Left ventricle myocardium superior (tissue), 1 donor: ENCODE data around the gene CHID1. TPM values are rescaled to one million over a fixed set of nuclear protein-coding genes. Genes with fewer than 3 reads are reported as not detected.

Experiments used
- ATAC-seq: fragments of 200-7000 bp; cut with Tn5 transposase; one replicate; pipeline ENCODE4 v1.9.1; 2020; ENCODE audit warnings: mild to moderate bottlenecking, moderate library complexity
- DNase-seq: peaks from one replicate; pipeline ENCODE4 v3.0.0-alpha.2; 2020
- intact Hi-C: fragments of 100-400 bp; cut with micrococcal nuclease; formaldehyde crosslinking; loops from one replicate; pipeline ENCODE4 v1.11.0; 2022
- long read RNA-seq: library from polyadenylated mRNA; unstranded; transcript quantifications from one replicate; pipeline ENCODE4 v2.0.0, GENCODE V29; 2021
- total RNA-seq: library from RNA; stranded (reverse); fragmentation: NEBNext Ultra II Directional; extraction: Animal tissue kit (Norgen Biotek cat#: 25700); gene quantifications from one replicate; pipeline ENCODE4 v1.2.1, GENCODE V29; 2021
- donor health status: DM: no; HTN: yes; CAD: no; lungs with severe emphysema.

Gene CHID1
- total RNA-seq: 53.0 TPM
- long read RNA-seq, transcript CHID1-201 (13 exons, 3,374 nt): major isoform, 43 of 94 reads
- long read RNA-seq, transcript CHID1-203 (14 exons, 1,477 nt): minor isoform, 19 of 94 reads
- long read RNA-seq, partial matches to known transcripts: 12 of 94 reads
- long read RNA-seq, other reads (novel, unspliced or antisense): 17 of 94 reads

DNA sequence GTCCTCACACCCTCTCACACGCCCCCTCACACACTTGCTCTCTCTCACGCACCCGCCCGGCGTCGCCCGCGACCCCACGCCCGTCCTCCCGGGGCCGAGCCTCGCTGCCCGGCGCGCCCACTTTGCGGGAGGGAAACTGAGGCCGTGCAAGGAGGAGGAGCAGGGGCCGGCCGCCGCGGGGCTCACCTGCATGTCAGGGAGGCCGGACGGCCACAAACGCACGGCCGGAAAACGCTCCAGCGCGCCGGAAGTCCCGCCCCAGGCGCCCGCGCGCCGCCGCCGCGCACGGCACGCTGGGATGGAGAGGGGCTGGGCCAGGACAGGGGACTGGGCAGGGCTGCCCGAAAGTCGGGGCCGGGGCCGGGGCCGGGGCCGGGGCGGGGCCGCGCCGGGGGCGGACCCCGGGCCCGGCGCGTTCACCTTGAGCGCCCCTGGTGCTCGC lies at the start of gene CHID1:
Gene CHID1 (minus strand): TSS at position 222 of the 442 bp plus-strand sequence. CDS start 5,994 bp downstream, outside the sequence.
- intact Hi-C loops: no loop called here

GRCh38 chr11:959608-960007 lies 49.0 kb upstream of the CHID1 start:
- ATAC-seq (no peak), DNase-seq (no peak)
- intact Hi-C loops: no loop called here

More for the DNA sequence above, at the start of gene CHID1:
- peak; percentile 93 for DNase-seq
- peak; percentile 96 for ATAC-seq

- no peak for ATAC-seq
- intact Hi-C loops: no loop called here
- DNase-seq: no peak
Observed at GRCh38 chr11:959027-959426, 48.4 kb upstream of the CHID1 start.

GRCh38 chr11:958101-958500 lies 47.5 kb upstream of the CHID1 start:
- DNase-seq (no peak), ATAC-seq (no peak)

DNA sequence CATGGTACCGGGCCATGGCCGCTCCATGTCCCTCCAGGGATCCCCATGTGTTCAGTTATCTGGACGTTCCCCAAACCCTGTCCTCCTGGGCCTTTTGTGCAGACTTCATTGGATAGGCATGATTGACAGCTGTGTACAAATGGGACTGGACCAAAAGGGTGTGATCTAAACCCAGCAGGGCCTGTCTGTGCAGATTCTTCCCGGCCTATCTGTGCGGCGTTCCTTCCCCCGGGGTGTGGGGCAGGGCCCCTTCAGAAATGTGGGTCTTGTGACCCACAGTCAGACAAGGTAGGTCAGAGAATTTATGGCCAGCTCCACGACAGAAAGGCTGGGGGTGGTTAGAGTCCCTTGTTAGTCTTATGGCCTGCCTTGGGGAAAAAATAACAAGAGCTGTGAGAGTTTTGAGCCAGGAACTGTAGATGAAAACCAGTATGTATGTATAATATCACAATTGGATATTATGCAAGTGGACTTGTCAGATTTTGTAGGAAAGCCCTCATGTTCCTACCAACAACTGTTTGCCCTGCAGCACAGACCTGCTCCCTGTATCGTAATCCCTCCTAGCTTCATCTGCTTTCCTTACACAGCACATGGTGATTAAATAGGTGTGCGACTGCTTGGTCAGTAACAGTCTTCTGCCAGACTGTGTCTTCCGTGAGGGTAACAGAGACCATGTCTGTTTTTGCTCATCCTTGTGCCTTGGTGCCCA lies 46.8 kb upstream of the CHID1 start:
- no peak for DNase-seq
- intact Hi-C loops: no loop called here
- ATAC-seq: no peak

More at GRCh38 chr11:958101-958500, 47.5 kb upstream of the CHID1 start:
- intact Hi-C loops: no loop called here

DNA sequence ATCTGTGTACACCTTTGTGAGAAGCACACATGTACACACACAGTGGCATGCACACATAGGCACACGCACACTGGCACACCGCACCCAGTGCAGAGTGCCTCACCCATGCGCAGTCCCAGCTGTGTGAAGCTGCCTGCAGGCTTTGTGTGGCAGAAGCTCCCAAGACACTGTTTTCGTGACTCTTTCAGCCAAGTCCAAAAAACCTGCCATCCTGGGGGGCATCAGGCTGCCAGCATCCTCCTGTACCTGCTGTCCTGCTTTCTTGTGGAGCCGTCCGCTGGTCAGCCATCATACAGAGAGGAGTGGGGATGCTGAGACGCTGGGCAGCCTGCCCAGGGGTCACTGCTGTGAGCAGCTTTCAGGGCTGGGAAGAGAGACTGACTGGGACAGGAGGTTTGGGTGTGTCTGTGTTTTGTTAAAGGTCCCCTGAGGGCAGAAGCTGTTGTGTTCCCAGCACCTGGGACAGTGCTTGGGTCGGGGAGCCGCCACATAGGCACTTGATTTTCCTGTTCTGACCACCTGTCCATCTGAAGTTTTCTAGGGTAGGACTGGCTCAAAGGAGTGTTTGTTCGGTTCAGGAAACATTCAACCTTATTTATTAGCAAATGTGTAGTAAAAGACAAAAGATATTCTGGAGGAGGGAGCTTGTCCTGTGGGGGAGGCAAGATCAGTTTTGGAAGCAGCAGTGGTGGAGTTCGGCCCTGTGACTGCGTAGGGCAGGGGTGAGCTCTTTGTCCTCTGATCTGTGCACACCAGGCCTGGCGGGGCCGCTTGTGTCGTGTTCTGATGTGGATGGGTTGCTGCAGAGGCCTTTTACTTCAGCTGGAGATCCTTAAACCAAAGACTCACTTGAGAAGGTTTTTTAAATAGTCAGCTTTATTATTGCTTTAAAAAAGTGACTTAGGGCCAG lies 44.8 kb upstream of the CHID1 start:
- DNase-seq (no peak), ATAC-seq (no peak)
- intact Hi-C loops: no loop called here

- no peak for ATAC-seq
Observed at GRCh38 chr11:954392-955153, 44.0 kb upstream of the CHID1 start.

DNA sequence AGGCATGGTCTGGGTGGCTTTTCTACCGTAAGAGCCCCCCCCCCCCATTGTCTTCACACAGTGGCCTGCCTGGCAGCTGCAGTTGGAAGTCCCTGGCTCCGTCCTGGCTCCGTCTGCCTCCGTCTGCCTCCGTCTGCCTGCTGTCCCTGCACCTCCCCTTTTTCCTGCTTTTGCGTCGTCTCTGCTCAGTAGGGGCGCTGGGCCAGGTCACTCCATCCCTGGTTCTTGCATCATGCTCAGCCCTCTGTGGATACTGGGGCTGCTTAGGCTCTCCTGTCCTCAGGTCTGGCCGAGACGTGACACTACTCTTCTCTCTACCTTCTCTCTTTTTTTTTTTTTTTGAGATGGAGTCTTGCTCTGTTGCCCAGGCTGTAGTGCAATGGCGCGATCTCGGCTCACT lies 42.9 kb upstream of the CHID1 start:
- intact Hi-C loops: no loop called here
- DNase-seq (no peak), ATAC-seq (no peak)

More at GRCh38 chr11:954392-955153, 44.0 kb upstream of the CHID1 start:
- intact Hi-C loops: no loop called here
- DNase-seq: no peak

GRCh38 chr11:952406-953385 lies 42.1 kb upstream of the CHID1 start:
- peak; percentile 68 for ATAC-seq
- DNase-seq: no peak
- intact Hi-C loops: no loop called here

- no peak for DNase-seq
- intact Hi-C loops: no loop called here
- ATAC-seq: no peak
Observed at GRCh38 chr11:951507-951906, 40.9 kb upstream of the CHID1 start.

DNA sequence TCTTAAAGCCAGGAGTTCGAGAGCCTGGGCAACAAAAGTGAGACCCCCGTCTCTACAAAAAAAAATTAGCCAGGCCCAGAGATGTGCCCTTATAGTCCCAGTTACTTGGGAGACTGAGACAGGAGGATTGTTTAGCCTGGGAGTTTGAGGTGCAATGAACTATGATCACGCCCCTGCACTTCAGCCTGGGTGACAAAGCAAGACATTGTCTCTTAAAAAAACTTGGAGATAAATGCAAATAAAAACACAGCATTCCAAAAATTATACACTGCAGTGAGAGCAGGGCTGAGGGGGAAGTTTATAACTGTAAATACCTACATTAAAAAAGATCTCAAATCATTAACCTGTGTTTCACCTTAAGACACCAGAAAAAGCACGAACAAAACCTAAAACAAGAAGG lies 37.1 kb upstream of the CHID1 start:
- DNase-seq: no peak
- ATAC-seq: no peak
- intact Hi-C loops: no loop called here

GRCh38 chr11:945986-946385 lies 35.4 kb upstream of the CHID1 start:
- ATAC-seq: no peak

DNA sequence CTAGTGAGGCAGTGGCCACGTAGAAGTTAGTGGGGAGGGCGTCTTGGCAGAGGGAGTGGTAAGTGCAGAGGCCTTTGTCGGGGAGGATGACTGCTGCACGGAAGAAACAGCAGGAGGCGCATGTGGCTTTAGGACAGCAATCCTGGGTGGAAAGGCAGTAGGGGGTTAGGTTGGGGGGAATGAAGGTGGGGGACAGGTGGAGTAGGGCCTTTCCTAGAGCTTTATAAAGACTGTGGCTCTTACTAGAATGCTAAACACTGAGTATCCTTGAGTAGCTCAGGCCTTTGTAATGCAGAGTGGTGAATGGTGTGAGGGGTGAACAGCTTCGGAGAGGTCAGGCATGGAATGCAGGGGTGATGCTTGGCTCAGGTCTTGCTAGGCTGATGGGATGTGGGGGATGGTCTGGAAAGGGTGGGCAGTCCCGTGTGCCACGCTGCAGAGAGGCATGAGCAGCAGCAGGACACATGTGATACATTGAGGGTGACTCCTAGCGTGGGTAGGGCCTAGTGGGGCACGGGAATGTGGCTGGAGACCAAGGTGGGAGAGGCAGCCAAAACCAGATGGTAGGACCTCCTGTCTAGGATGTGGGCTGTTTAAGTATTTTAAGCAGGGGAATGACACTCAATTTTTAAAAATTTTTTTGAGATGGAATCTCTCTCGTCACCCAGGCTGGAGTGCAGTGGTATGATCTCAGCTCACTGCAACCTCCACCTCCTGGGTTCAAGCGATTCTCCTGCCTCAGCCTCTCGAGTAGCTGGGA lies 34.3 kb upstream of the CHID1 start:
- intact Hi-C loops: no loop called here
- no peak for ATAC-seq
- no peak for DNase-seq

More at GRCh38 chr11:945986-946385, 35.4 kb upstream of the CHID1 start:
- intact Hi-C loops: no loop called here
- DNase-seq: no peak

DNA sequence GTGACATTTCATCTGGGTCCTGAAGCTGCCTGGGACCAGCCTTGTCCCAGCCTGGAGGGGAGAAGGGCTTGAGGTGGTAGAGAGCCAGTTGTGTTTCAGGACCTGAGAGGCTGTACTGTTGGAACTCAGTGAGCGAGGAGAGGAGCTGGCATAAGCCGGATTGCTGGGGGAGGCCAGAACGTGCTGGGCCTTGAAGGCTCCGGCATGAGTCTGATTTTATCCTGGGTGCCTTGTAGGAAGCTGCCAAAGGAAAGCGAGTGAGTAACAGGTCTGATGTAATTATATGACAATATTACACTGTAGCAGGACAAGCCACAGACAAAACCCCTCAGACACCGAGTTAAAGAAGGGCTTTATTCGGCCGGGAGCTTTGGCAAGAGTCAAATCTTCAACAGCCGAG lies 32.2 kb upstream of the CHID1 start:
- DNase-seq (no peak), ATAC-seq (no peak)
- intact Hi-C loops: no loop called here

GRCh38 chr11:940496-941135 lies 30.0 kb upstream of the CHID1 start:
- no peak for DNase-seq
- peak; percentile 58 for ATAC-seq
- intact Hi-C loops: no loop called here

DNA sequence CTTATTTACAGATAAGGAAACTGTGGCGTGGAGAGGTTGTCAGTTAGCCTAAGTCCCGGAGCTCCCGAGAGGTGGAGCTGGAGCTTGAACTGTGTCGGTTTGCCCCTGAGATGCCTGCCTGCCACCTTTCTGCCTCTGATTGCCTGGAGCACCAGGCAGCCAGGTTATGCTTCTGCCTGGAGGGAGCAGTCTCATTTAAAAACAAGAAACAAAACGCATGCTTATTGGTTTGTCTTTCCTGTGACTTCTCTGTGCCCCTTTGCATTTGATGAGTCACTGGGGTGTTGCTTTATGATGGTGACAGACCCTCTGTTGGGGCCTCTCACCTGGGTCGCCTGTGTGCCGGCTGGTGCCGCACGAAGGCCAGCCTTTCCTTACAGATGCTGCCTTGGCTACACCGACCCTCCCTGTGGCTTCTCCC lies 27.2 kb upstream of the CHID1 start:
- intact Hi-C loops: no loop called here
- no peak for DNase-seq
- ATAC-seq: no peak

DNA sequence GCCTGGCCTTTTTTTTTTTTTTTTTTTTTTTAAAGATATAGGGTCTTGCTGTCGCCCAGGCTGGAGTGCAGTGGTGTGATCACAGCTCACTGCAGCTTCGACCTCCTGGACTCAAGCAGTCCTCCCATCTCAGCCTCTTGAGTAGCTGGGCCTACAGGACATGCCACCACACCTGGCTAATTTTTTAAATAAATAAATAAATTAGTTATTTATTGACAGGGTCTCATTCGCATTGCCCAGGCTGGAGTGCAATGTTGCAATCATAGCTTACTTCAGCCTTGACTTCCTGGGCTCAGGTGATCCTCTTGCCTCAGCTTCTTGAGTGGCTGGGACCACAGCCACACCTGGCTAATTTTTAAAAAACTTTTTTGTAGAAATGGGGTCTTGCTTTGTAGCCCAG lies 25.6 kb upstream of the CHID1 start:
- intact Hi-C loops: no loop called here
- ATAC-seq: no peak
- no peak for DNase-seq
